ENCODE results near the gene PHAF1. TPM values are rescaled to one million over a fixed set of nuclear protein-coding genes. Genes with fewer than 3 reads are reported as not detected.

Gene PHAF1
- total and polyA plus RNA-seq, 9 donors, result 12.9 to 22.2 (median 17.8) TPM

DNA sequence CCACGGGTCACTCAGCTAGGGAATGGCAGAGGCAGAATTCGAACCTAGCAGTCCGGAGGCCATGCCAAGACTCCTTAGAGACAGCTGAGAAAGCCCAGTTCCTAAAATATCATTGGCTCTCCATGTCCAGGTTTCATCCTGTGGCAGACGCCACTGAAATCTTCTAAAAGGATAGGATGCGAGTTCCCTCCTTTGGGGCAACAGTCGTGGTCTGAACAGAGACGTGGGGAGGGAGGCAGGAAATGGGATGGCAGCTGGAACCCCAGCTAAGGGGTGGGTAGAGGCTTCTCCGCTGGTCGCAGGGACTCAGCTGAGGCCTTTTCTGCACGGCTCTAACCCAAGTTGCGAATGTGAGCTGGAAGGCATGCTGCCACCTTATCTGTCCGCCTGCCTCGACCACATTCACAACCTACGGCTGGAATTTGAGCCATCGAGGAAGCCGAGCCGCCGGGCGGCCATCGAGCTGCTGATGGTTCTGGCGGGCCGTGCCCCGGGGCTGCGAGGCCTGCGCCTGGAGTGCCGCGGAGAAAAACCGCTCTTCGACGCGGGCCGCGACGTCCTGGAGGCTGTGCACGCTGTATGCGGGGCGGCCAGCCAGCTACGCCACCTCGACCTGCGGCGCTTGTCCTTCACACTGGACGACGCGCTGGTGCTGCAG, 52.9 kb downstream of the PHAF1 start:
- Histone ChIP-seq H3K9me3 (replicated peaks; ENCODE audit: control insufficient read depth, low read depth, low read length) (no peaks in the 10 kb centered on the region), H3K27ac (ENCODE audit: low read length) (no peak overlapping the region), H3K27me3 (ENCODE audit: control insufficient read depth, insufficient read depth, low read length) (peaks cover 98% of the 10 kb centered on the region), H3K4me3 (ENCODE audit: low read length) (peak overlapping the region; percentile 17), H3K36me3 (ENCODE audit: control insufficient read depth, insufficient read depth, low read length) (no peaks in the 10 kb centered on the region), H3K4me1 (ENCODE audit: control insufficient read depth, insufficient read depth, low read length) (peaks cover 54% of the 10 kb centered on the region)
- DNase-seq, result no peak
- WGBS (ENCODE audit: insufficient coverage), result 3% methylated on average over 41 of the region's 44 CpGs

DNA sequence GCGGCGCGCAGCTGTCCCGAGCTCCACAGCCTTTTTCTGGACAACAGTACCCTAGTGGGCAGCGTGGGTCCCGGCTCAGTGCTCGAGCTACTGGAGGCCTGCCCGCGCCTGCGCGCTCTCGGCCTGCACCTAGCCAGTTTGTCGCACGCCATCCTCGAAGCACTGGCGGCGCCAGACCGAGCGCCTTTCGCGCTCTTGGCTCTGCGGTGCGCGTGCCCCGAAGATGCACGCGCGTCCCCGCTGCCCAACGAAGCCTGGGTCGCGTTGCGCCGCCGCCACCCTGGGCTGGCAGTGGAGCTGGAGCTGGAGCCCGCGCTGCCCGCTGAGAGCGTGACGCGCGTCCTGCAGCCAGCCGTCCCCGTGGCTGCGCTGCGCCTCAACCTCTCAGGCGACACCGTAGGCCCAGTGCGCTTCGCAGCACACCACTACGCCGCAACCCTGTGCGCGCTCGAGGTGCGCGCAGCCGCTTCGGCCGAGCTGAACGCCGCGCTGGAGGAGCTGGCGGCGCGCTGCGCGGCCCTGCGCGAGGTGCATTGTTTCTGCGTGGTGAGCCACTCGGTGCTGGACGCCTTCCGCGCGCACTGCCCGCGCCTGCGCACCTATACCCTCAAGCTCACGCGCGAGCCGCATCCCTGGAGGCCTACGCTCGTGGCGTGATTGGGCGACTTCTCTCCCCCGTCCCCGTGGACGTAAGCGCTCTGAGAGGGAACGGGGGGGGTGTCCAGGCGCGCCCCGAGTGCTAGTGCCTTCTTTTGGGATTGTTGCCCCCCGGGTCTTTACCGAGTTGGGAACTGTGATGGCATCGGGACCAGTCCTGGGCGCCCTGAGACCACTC, 53.6 kb downstream of the PHAF1 start:
- Histone ChIP-seq H3K4me3 (ENCODE audit: low read length) (peak overlapping the region; percentile 17), H3K9me3 (replicated peaks; ENCODE audit: control insufficient read depth, low read depth, low read length) (no peaks in the 10 kb centered on the region), H3K27ac (ENCODE audit: low read length) (no peak overlapping the region), H3K4me1 (ENCODE audit: control insufficient read depth, insufficient read depth, low read length) (peaks cover 54% of the 10 kb centered on the region), H3K36me3 (ENCODE audit: control insufficient read depth, insufficient read depth, low read length) (no peaks in the 10 kb centered on the region), H3K27me3 (ENCODE audit: control insufficient read depth, insufficient read depth, low read length) (peaks cover 98% of the 10 kb centered on the region)
- DNase-seq, result no peak
- WGBS (ENCODE audit: insufficient coverage), result under 1% methylated on average over 86 of the region's 99 CpGs

DNA sequence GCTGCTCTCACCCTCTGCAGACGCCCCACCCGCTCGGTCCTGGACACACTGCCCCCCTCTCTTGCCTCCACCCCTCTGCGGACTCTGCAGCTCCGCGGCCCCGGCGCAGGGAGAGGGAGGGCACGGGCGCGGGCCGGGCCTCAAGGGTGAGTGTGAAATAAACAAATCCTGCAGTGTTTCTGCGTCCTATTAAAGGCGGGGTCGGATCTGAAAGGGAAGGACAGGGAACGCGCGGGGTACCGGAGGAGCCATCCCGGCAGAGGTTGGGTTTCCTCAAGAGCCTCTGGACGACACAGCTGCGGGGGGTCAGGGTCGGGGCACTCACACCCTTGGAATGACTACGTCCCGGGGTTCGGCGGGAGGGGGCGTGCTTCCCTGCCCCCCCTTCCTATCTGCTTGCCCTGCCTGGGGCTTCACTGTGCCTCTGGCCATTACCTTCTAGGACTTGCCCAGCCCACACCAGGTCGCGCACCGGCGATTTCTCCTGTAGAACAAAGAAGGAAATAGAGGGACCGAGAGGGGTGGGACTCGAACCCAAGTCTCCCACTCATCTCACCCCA, 54.3 kb downstream of the PHAF1 start:
- Histone ChIP-seq H3K4me1 (ENCODE audit: control insufficient read depth, insufficient read depth, low read length) (peaks cover 57% of the 10 kb centered on the region), H3K9me3 (replicated peaks; ENCODE audit: control insufficient read depth, low read depth, low read length) (no peaks in the 10 kb centered on the region), H3K27me3 (ENCODE audit: control insufficient read depth, insufficient read depth, low read length) (peaks cover 98% of the 10 kb centered on the region), H3K36me3 (ENCODE audit: control insufficient read depth, insufficient read depth, low read length) (no peaks in the 10 kb centered on the region), H3K4me3 (ENCODE audit: low read length) (peak overlapping the region; percentile 13), H3K27ac (ENCODE audit: low read length) (no peak overlapping the region)
- 0% methylated on average over 18 of the region's 34 CpGs for WGBS (ENCODE audit: insufficient coverage)
- no peak for DNase-seq

DNA sequence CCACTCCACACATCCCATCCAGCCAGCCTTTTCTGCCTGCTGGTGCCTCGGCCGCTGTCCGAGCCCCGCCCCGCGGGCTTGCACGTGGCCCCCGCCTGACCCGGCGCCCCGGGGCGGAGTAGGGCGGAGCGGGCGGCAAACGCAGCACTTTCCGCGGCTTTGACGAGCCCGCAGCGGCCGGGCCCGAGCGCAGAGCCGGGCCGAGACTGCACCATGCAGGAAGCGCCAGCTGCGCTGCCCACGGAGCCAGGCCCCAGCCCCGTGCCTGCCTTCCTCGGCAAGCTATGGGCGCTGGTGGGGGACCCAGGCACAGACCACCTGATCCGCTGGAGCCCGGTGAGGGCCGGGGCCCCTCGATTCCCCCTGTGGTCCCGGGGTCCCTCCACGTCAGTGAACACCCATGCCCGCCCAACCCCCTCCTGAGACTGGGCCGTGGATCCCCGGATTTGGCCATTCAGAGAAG, 54.9 kb downstream of the PHAF1 start, which contains the start of gene HSF4:
TSS of gene HSF4 (plus strand) at position 147 of the 463 bp plus-strand sequence. CDS start at position 214, 67 bp downstream.
- peaks cover 60% of the 10 kb centered on the region for H3K4me1 ChIP-seq (ENCODE audit: control insufficient read depth, insufficient read depth, low read length)
- no peak within 1 kb of the TSS for H3K27ac ChIP-seq (ENCODE audit: low read length)
- H3K27me3 ChIP-seq (ENCODE audit: control insufficient read depth, insufficient read depth, low read length), result peaks cover 98% of the 10 kb centered on the region
- H3K36me3 ChIP-seq (ENCODE audit: control insufficient read depth, insufficient read depth, low read length), result no peaks in the 10 kb centered on the region
- H3K9me3 ChIP-seq (replicated peaks; ENCODE audit: control insufficient read depth, low read depth, low read length), result no peaks in the 10 kb centered on the region
- WGBS (ENCODE audit: insufficient coverage), result 1% methylated on average over 32 of the region's 41 CpGs
- peak within 1 kb of the TSS; percentile 13 for H3K4me3 ChIP-seq (ENCODE audit: low read length)
- no peak for DNase-seq

DNA sequence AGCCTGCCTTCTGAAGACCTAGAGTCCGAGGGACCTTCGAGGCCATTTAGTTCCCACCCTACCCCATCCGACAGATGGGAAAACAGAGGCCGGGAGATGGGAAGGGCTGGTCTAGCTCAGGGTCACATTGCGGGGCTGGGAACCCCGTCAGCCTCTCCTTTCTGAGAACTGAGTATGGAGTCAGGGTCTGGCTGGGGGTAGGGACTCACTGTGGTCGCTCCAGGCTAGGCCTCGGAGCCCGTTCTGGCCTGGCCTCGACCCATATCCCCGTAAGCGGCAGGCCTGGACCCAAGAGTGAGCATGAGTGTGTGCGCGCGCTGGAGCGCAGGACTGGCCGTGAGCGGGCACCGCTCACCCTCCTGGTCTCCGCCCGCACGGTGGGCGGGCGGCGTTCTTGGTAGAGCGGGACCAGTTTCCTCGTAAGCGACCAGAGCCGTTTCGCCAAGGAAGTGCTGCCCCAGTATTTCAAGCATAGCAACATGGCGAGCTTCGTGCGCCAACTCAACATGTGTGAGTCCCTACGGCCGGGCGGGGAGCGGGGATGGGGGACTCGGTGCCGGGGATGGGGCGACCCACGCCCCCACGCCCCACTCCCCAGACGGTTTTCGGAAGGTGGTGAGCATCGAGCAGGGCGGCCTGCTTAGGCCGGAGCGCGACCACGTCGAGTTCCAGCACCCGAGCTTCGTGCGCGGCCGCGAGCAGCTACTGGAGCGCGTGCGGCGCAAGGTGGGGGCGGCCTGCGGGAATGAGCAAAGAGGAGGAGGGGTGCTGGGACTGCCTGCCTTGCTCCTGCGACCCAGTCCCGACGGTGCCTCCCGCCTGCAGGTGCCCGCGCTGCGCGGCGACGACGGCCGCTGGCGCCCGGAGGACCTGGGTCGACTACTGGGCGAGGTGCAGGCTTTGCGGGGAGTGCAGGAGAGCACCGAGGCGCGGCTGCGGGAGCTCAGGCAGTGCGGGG, 55.7 kb downstream of the PHAF1 start:
- no peaks in the 10 kb centered on the region for H3K9me3 ChIP-seq (replicated peaks; ENCODE audit: control insufficient read depth, low read depth, low read length)
- no peak overlapping the region for H3K27ac ChIP-seq (ENCODE audit: low read length)
- H3K36me3 ChIP-seq (ENCODE audit: control insufficient read depth, insufficient read depth, low read length), result no peaks in the 10 kb centered on the region
- H3K27me3 ChIP-seq (ENCODE audit: control insufficient read depth, insufficient read depth, low read length), result peaks cover 98% of the 10 kb centered on the region
- WGBS (ENCODE audit: insufficient coverage), result 3% methylated on average over 63 of the region's 85 CpGs
- peaks cover 61% of the 10 kb centered on the region for H3K4me1 ChIP-seq (ENCODE audit: control insufficient read depth, insufficient read depth, low read length)
- H3K4me3 ChIP-seq (ENCODE audit: low read length), result no peak overlapping the region
- no peak for DNase-seq

DNA sequence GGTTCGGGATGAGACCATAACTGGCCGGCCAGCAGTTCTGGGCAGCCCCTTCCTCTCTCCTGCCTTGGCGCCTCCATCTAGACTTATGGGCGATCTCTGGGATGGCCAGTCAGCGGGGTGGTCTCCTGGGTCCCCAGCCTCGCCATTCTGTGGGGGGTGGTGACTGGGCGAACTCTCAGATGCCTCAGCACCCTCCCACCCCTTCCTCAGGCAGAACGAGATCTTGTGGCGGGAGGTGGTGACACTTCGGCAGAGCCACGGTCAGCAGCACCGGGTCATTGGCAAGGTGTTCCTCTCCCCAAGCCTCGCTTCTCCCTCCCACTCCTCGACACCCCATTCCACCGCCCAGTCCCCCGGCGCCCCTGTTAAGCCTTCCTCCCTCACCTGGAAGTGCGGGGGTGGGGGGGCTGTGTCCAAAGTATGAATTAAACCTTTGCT, 56.4 kb downstream of the PHAF1 start:
- H3K9me3 ChIP-seq (replicated peaks; ENCODE audit: control insufficient read depth, low read depth, low read length), result no peaks in the 10 kb centered on the region
- DNase-seq, result no peak
- H3K27me3 ChIP-seq (ENCODE audit: control insufficient read depth, insufficient read depth, low read length), result peaks cover 98% of the 10 kb centered on the region
- H3K4me1 ChIP-seq (ENCODE audit: control insufficient read depth, insufficient read depth, low read length), result peaks cover 60% of the 10 kb centered on the region
- no peak overlapping the region for H3K4me3 ChIP-seq (ENCODE audit: low read length)
- H3K36me3 ChIP-seq (ENCODE audit: control insufficient read depth, insufficient read depth, low read length), result no peaks in the 10 kb centered on the region
- 0% methylated on average over 1 of the region's 18 CpGs for WGBS (ENCODE audit: insufficient coverage)
- H3K27ac ChIP-seq (ENCODE audit: low read length), result no peak overlapping the region

DNA sequence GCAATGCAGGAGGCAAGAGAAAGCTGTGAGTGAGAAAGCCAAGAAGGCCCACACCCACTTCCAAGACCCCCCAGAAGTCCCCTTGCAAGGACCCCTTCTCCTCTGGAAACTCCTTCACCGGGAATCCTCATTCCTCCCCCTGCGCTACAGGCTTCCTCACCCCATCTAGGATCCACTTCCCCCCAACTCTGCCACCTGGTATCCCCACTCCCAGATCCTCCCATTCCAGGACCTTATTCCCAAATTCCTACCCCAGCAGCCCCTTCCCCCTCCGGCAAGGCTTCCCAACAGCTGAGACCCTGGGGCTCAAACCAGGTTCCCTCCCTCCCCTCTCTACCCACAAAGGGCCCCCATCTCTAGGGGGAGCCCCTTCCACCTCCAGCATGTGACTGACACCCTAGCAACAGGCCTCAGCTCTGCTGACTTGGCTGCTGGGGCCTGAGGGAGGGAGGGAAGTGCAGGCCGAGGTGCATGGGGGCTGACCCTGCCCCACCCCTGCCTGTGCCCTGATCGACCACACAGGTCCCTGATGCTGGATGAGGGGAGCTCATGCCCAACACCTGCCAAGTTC, 56.9 kb downstream of the PHAF1 start:
- H3K4me1 ChIP-seq (ENCODE audit: control insufficient read depth, insufficient read depth, low read length), result peaks cover 59% of the 10 kb centered on the region
- peaks cover 98% of the 10 kb centered on the region for H3K27me3 ChIP-seq (ENCODE audit: control insufficient read depth, insufficient read depth, low read length)
- no peak for DNase-seq
- 41% methylated on average over 3 of the region's 5 CpGs for WGBS (ENCODE audit: insufficient coverage)
- no peaks in the 10 kb centered on the region for H3K36me3 ChIP-seq (ENCODE audit: control insufficient read depth, insufficient read depth, low read length)
- no peaks in the 10 kb centered on the region for H3K9me3 ChIP-seq (replicated peaks; ENCODE audit: control insufficient read depth, low read depth, low read length)
- H3K27ac ChIP-seq (ENCODE audit: low read length), result no peak overlapping the region
- H3K4me3 ChIP-seq (ENCODE audit: low read length), result no peak overlapping the region

DNA sequence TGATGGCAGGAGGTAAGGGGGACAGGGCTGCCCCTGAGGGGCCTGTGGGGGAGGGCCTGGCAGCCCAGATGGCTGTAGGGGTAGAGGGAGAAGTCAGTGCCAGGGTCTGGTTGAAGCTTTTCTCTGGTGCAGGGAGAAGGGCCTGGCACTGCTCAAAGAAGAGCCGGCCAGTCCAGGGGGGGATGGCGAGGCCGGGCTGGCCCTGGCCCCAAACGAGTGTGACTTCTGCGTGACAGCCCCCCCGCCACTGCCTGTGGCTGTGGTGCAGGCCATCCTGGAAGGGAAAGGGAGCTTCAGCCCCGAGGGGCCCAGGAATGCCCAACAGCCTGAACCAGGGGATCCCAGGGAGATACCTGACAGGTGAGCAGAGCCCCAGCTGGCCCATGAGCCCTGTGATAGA, 57.8 kb downstream of the PHAF1 start:
- Histone ChIP-seq H3K27me3 (ENCODE audit: control insufficient read depth, insufficient read depth, low read length) (peaks cover 98% of the 10 kb centered on the region), H3K9me3 (replicated peaks; ENCODE audit: control insufficient read depth, low read depth, low read length) (no peaks in the 10 kb centered on the region), H3K4me1 (ENCODE audit: control insufficient read depth, insufficient read depth, low read length) (peaks cover 53% of the 10 kb centered on the region), H3K27ac (ENCODE audit: low read length) (no peak overlapping the region), H3K36me3 (ENCODE audit: control insufficient read depth, insufficient read depth, low read length) (no peaks in the 10 kb centered on the region), H3K4me3 (ENCODE audit: low read length) (no peak overlapping the region)
- no peak for DNase-seq
- WGBS (ENCODE audit: insufficient coverage), result 48% methylated on average over 7 of the region's 7 CpGs

DNA sequence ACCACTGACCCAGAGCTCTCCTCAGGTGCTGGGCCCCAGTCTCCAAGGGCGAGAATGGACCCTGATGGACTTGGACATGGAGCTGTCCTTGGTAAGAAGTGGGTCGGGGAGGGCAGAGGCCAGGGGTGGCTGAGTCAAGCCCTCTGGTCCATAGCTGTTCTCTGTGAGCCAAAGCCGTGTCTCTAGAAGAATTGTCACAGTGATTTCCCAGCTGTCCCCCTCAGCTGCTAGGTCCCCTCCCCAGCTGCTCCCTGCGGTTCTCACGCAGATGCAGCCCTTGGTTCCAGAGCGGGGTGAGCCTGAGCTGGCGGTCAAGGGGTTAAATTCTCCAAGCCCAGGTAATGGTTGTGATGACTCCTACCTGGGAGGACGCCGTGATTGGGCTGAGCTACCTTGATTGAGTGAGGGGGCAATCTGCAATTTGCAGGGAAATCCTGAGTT, 59.3 kb downstream of the PHAF1 start:
- DNase-seq, result no peak
- peaks cover 96% of the 10 kb centered on the region for H3K27me3 ChIP-seq (ENCODE audit: control insufficient read depth, insufficient read depth, low read length)
- no peaks in the 10 kb centered on the region for H3K36me3 ChIP-seq (ENCODE audit: control insufficient read depth, insufficient read depth, low read length)
- H3K4me1 ChIP-seq (ENCODE audit: control insufficient read depth, insufficient read depth, low read length), result peaks cover 51% of the 10 kb centered on the region
- no peak overlapping the region for H3K4me3 ChIP-seq (ENCODE audit: low read length)
- peak overlapping the region; percentile 85 for H3K27ac ChIP-seq (ENCODE audit: low read length)
- 9% methylated on average over 9 of the region's 9 CpGs for WGBS (ENCODE audit: insufficient coverage)
- H3K9me3 ChIP-seq (replicated peaks; ENCODE audit: control insufficient read depth, low read depth, low read length), result no peaks in the 10 kb centered on the region
